Mucosa of descending colon (tissue), 3 donors: ENCODE results near the gene RPL10A. TPM values are rescaled to one million over a fixed set of nuclear protein-coding genes. Genes with fewer than 3 reads are reported as not detected.

Source experiments
- ATAC-seq: fragments of 200-7000 bp; cut with Tn5 transposase; one replicate; pipeline ENCODE4 v1.9.1; 2020; ENCODE audit warnings: mild to moderate bottlenecking, moderate library complexity
- DNase-seq, 3 donors: peaks; one replicate each; pipeline ENCODE4 v3.0.0-alpha.2; 2020
- H3K36me3 ChIP-seq: fragments of 200-600 bp; one replicate; pipeline ENCODE4 v1.8.0; 2021; ENCODE audit warnings: low read depth, mild to moderate bottlenecking
- H3K4me1 ChIP-seq: fragments of 200-600 bp; one replicate; pipeline ENCODE4 v1.8.0; 2021; ENCODE audit warnings: low read depth, mild to moderate bottlenecking
- H3K4me3 ChIP-seq: fragments of 200-600 bp; one replicate; pipeline ENCODE4 v1.8.0; 2021; ENCODE audit warnings: mild to moderate bottlenecking
- H3K9me3 ChIP-seq: fragments of 200-600 bp; one replicate; pipeline ENCODE4 v1.8.0; 2021; ENCODE audit warnings: mild to moderate bottlenecking
- CTCF ChIP-seq: fragments of 200-600 bp; IDR thresholded peaks from one replicate; pipeline ENCODE4 v1.8.0; 2022; ENCODE audit warnings: antibody characterized with exemption, mild to moderate bottlenecking
- intact Hi-C, 2 donors: fragments of 100-400 bp; cut with DNase I in 1 of 2; cut with micrococcal nuclease in 1 of 2; formaldehyde crosslinking; loops; one replicate each; pipeline versions ENCODE4 v1.11.0 to v1.11.1; 2022; cut with DNase I, micrococcal nuclease
- total RNA-seq, 3 donors: library from RNA; stranded (reverse); fragmentation: NEBNext Ultra II Directional in 2 of 3; extraction: Animal tissue kit (Norgen Biotek cat#: 25700) in 2 of 3; gene quantifications; one replicate each; pipeline versions ENCODE4 v1.2.1 to v1.2.4, GENCODE V29; 2021 to 2023
- donor health status: DM: no; HTN: no; CAD: no; lungs with moderate emphysema.
- donor health status: DM: no; HTN: no; CAD: no.
- donor health status: DM: no; HTN: yes; CAD: no.

The RPL10A gene
- total RNA-seq, 3 donors from 2014 or later: 849 to 1,069 (median 985) TPM

- Histone ChIP-seq H3K4me1 (peaks cover 40% of the 10 kb centered on the region), H3K4me3 (peak overlapping the region; percentile 70), H3K36me3 (no peaks in the 10 kb centered on the region), H3K9me3 (no peaks in the 10 kb centered on the region)
- peak; percentile 56 to 80 (median 77) for DNase-seq
- peak; percentile 77 for ATAC-seq
- intact Hi-C loops: no loop called here
- TF ChIP-seq CTCF: no peak
Observed at GRCh38 chr6:35496036-35496840, 28.0 kb downstream of the RPL10A start.

DNA sequence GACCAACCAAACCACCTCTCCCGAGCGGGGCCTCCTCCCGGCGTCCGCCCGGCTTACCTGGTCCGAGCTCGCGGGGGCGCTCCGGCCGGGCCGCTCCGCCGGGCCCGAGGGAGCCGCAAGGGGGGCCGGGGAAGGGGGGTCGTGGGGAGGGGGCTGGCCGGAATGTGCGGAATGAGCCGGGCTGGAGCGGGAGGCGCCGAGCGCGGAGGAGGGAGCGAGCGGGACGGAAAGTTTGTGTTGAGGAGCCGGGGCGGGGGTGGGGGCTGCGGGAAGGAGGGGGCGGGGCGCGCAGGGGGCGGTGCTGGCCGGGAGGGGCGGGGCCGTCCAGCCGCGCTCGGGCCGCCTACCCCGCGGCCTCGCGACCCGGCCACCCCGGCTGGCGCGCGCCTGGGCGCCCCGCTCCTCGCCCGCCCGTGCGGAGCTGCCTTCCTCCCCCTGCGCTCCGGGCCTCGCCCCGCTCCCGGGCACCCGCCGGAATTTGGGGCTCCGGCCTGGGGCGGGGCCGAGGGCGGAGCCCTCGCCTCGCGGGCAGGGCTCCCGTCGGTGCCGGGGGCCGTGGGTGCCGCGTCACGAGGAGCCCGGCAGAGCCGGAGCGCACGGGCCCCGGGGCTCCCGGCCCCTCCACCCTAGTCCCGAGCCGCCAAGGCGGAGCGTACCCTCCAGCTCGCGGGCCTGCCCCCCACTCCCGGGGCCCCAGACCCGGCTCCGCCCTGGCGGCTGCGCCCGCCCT, 28.8 kb downstream of the RPL10A start, which contains the start of gene TEAD3:
Gene TEAD3, minus strand, starts transcription at position 239 of the 730 bp plus-strand sequence.
- no peaks in the 10 kb centered on the region for H3K36me3 ChIP-seq
- no peaks in the 10 kb centered on the region for H3K9me3 ChIP-seq
- TF ChIP-seq CTCF: no peak
- intact Hi-C loops: no loop called here
- DNase-seq (peak; percentile 54 to 83 (median 78)), ATAC-seq (peak; percentile 77)
- peaks cover 33% of the 10 kb centered on the region for H3K4me1 ChIP-seq
- H3K4me3 ChIP-seq: peak within 1 kb of the TSS; percentile 70

GRCh38 chr6:35497571-35498421, 29.6 kb downstream of the RPL10A start:
- DNase-seq (peak; percentile 59 to 78 (median 75)), ATAC-seq (peak; percentile 19)
- Histone ChIP-seq H3K9me3 (no peaks in the 10 kb centered on the region), H3K36me3 (no peaks in the 10 kb centered on the region), H3K4me1 (peaks cover 26% of the 10 kb centered on the region), H3K4me3 (peak overlapping the region; percentile 70)
- intact Hi-C loops: no loop called here
- no peak for TF ChIP-seq CTCF

GRCh38 chr6:35498422-35499067, 30.3 kb downstream of the RPL10A start:
- Histone ChIP-seq H3K4me1 (peaks cover 26% of the 10 kb centered on the region), H3K4me3 (no peak overlapping the region), H3K9me3 (no peaks in the 10 kb centered on the region), H3K36me3 (no peaks in the 10 kb centered on the region)
- intact Hi-C loops: no loop called here
- no peak for DNase-seq
- no peak for TF ChIP-seq CTCF
- ATAC-seq: no peak

DNA sequence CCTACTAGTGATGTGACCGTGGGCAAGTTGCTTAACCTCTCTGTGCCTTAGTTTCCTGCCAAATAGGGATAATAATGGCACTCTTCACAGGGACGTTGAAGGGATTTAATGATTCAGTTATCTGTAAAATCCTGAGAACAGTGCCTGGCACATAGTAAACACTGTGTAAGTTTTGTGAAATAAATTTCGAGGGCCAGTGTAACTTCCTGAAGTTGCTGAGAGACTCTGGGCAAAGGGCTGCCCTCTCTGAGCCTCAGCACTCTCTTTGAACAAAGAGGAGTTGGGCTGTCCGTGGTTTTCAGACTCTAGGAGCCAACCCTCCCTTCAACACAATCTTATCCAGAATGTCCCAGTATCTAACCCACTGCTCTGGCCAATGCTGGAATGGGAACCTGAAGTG, 31.2 kb downstream of the RPL10A start:
- no peak for DNase-seq
- Histone ChIP-seq H3K36me3 (no peaks in the 10 kb centered on the region), H3K4me3 (no peak overlapping the region), H3K4me1 (peaks cover 23% of the 10 kb centered on the region), H3K9me3 (no peaks in the 10 kb centered on the region)
- ATAC-seq: no peak
- TF ChIP-seq CTCF: no peak
- intact Hi-C loops: no loop called here
